Thyroid gland (tissue), 4 donors: Measurements from ENCODE around the gene KRT5.

Experiments
- CTCF ChIP-seq, 6 experiments: fragments of 200-600 bp in 3 of 6; fragments of 450-650 bp in 3 of 6; sonication (generic) in 3 of 6; IDR thresholded peaks; one replicate each; pipeline ENCODE4 v1.5.1; 2016 to 2019; ENCODE audit warnings: antibody characterized with exemption in 6 of 6, mild to moderate bottlenecking in 2 of 6, inconsistent platforms in 1 of 6, moderate library complexity in 1 of 6
- POLR2A ChIP-seq, 2 donors: fragments of 450-650 bp; IDR thresholded peaks; one replicate each; pipeline ENCODE4 v1.6.1; 2017; ENCODE audit warnings: antibody characterized with exemption in 2 of 2, mild to moderate bottlenecking in 2 of 2, moderate library complexity in 1 of 2

DNA sequence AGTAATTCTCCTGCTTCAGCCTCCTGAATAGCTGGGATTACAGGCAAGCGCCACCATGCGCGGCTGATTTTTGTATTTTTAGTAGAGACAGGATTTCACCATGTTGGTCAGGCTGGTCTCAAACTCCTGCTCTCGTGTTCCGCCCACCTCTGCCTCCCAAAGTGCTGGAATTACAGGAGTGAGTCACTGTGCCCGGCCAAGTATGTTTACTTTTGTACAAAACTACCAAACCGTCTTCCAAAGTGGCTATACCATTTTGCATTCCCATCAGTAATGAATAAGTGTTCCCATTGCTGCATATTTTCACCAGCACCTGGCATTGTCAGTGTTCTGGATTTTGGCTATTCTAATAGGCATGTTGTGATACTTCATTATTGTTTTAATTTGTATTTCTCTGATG lies 18.7 kb downstream of the KRT5 start:
- TF ChIP-seq CTCF (IDR thresholded peaks at IDR 0.05) = no peak
- TF ChIP-seq POLR2A (IDR thresholded peaks at IDR 0.05) = no peak
